ENCODE data around the gene TPPP.
"Not testable (repeated sequence)": the region's sequence is repeated elsewhere in the genome, so short reads cannot be mapped to it uniquely, and the experiment has no call there.

The TPPP gene

DNA sequence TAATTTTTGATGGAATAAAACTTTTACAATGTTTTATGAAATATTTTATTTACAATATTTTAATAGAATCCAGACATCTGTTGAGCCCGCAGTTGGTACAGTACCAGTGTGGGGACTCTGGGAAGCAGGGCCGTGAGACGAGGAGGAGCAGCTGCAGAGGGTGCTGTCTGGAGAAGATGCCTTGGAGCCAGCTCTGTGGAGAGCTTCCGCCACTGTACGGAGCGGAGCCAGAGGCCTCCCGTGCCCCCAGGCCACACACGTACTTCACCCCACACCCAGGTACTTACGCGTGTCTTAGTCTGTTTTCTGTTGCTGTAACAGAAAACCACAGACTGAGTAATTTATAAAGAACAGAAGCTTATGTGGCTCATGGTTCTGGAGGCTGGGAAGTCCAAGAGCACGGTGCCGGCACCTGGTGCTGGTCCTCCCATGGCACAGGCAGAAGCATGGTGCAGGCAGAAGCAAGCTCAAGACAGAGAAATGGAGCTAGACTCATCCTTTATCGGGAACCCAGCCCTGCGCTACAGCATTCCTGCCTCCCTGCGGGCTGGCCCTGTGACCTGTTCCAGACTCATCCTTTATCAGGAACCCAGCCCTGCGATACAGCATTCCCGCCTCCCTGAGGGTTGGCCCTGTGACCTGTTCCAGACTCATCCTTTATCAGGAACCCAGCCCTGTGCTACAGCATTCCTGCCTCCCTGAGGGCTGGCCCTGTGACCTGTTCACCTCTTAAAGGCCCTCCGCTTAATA is 57.7 kb downstream of the TPPP start:
- no peaks in the 10 kb centered on the region for H3K9me3 ChIP-seq (ENCODE audit: control insufficient read depth, insufficient read depth, low read length)
- no peaks in the 10 kb centered on the region for H3K27me3 ChIP-seq (ENCODE audit: control insufficient read depth, insufficient read depth, low read length)
- H3K36me3 ChIP-seq (ENCODE audit: control insufficient read depth, insufficient read depth, low read length), result peaks cover 38% of the 10 kb centered on the region
- DNase-seq (ENCODE audit: low read depth, low spot score), result no peak
- H3K27ac ChIP-seq (ENCODE audit: low read length), result no peak overlapping the region
- no CpG with 5 or more reads among the region's 18 CpGs for WGBS (ENCODE audit: insufficient coverage, insufficient read length)
- H3K4me3 ChIP-seq (ENCODE audit: low read length), result no peak overlapping the region
- no peaks in the 10 kb centered on the region for H3K4me1 ChIP-seq (ENCODE audit: control insufficient read depth, insufficient read depth, low read length)

DNA sequence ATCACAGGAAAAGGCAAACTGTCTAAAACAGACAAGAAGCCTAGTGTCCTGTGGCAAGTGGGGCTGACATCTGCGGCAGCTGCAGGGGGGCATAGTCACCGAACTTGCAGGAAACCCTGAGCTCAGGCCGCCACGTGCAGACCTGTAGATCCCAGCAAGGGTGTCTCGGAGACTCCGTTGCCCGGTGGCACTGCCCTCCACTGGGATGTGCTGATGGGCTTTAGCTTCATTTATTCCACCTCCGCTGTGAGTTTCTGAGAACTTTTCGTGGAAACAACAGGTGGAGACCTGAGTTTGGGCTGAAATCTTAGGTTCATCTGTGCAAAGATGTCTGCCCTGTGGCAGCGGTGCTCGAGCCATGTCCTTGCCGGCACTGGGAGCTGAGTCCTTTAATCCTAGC is 59.0 kb downstream of the TPPP start:
- Histone ChIP-seq H3K9me3 (ENCODE audit: control insufficient read depth, insufficient read depth, low read length) (no peaks in the 10 kb centered on the region), H3K4me1 (ENCODE audit: control insufficient read depth, insufficient read depth, low read length) (no peaks in the 10 kb centered on the region), H3K36me3 (ENCODE audit: control insufficient read depth, insufficient read depth, low read length) (peaks cover 35% of the 10 kb centered on the region), H3K27ac (ENCODE audit: low read length) (no peak overlapping the region), H3K4me3 (ENCODE audit: low read length) (no peak overlapping the region), H3K27me3 (ENCODE audit: control insufficient read depth, insufficient read depth, low read length) (no peaks in the 10 kb centered on the region)
- DNase-seq (ENCODE audit: low read depth, low spot score), result no peak
- WGBS (ENCODE audit: insufficient coverage, insufficient read length), result no CpG with 5 or more reads among the region's 12 CpGs

DNA sequence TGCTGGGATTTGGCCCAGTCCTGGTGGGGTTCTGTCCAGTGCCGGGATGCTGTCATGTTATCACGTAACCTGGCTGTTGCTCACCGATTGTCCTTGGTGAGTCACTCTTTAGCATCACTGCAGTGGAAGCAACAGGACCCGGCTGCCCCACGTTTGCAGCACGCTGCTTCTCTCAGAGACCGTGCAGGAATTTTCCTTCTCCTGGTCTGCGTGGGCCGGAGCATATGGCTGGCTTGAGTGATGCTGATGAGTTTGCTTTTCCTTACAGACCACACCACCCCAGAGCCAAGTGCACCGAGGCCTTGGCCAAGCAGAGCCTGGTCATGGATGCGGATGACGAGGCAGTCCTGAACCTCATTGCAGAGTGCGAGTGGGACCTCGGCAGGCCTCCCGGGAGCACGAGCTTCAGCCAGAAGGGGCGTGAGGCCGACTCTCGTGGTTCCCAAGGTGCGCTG is 59.6 kb downstream of the TPPP start:
- Histone ChIP-seq H3K4me1 (ENCODE audit: control insufficient read depth, insufficient read depth, low read length) (no peaks in the 10 kb centered on the region), H3K27me3 (ENCODE audit: control insufficient read depth, insufficient read depth, low read length) (no peaks in the 10 kb centered on the region), H3K4me3 (ENCODE audit: low read length) (no peak overlapping the region), H3K27ac (ENCODE audit: low read length) (no peak overlapping the region), H3K9me3 (ENCODE audit: control insufficient read depth, insufficient read depth, low read length) (no peaks in the 10 kb centered on the region), H3K36me3 (ENCODE audit: control insufficient read depth, insufficient read depth, low read length) (peaks cover 30% of the 10 kb centered on the region)
- no CpG with 5 or more reads among the region's 20 CpGs for WGBS (ENCODE audit: insufficient coverage, insufficient read length)
- no peak for DNase-seq (ENCODE audit: low read depth, low spot score)

- H3K9me3 ChIP-seq (ENCODE audit: control insufficient read depth, insufficient read depth, low read length); H3K27ac ChIP-seq (ENCODE audit: low read length); H3K27me3 ChIP-seq (ENCODE audit: control insufficient read depth, insufficient read depth, low read length); DNase-seq (ENCODE audit: low read depth, low spot score); H3K4me3 ChIP-seq (ENCODE audit: low read length); H3K4me1 ChIP-seq (ENCODE audit: control insufficient read depth, insufficient read depth, low read length): not testable (repeated sequence)
- WGBS (ENCODE audit: insufficient coverage, insufficient read length), result no CpG with 5 or more reads among the region's 21 CpGs
- peaks cover 11% of the 10 kb centered on the region for H3K36me3 ChIP-seq (ENCODE audit: control insufficient read depth, insufficient read depth, low read length)
Measured at GRCh38 chr5:628351-629205, 64.6 kb downstream of the TPPP start.

DNA sequence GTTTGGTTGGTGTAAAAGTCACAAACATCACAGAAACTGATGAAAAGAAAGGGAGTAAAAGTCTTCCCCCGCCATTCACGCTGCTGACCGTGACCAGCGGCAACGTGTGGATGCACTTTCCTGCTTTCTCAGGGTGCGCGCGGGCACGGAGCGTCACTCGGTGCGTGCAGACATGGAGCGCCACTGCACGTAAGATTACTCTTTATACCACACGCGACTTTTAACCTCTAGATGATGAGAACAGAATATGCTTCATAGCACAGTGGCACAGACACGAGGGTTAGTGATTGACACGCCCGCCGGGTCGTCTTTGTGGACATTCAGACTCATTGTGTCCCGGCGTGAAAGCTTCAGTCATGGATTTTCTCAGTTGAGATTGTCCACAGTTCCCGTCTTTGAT is 65.3 kb downstream of the TPPP start:
- Histone ChIP-seq H3K4me1 (ENCODE audit: control insufficient read depth, insufficient read depth, low read length) (no peaks in the 10 kb centered on the region), H3K27ac (ENCODE audit: low read length) (no peak overlapping the region), H3K36me3 (ENCODE audit: control insufficient read depth, insufficient read depth, low read length) (peaks cover 11% of the 10 kb centered on the region), H3K4me3 (ENCODE audit: low read length) (no peak overlapping the region), H3K27me3 (ENCODE audit: control insufficient read depth, insufficient read depth, low read length) (no peaks in the 10 kb centered on the region), H3K9me3 (ENCODE audit: control insufficient read depth, insufficient read depth, low read length) (no peaks in the 10 kb centered on the region)
- WGBS (ENCODE audit: insufficient coverage, insufficient read length), result no CpG with 5 or more reads among the region's 24 CpGs
- no peak for DNase-seq (ENCODE audit: low read depth, low spot score)

DNA sequence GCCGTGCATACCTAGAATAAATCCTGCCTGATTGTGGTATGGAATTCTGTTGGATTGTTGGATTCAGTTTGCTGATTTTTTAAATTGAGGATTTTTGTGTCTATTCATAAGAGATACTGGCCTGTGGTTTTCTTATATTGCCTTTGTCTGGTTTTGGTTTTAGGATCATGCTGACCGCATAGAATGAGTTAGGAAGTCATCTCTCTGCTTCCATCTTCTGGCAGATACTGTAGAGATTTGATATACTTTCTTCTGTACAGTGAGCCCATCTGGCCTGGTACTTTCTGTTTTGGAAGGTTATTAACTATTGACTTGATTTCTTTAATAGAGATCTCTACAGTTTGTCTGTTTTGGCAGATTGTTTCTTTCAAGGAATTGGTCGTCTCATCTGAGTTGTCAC is 66.3 kb downstream of the TPPP start:
- Histone ChIP-seq H3K27me3 (ENCODE audit: control insufficient read depth, insufficient read depth, low read length) (no peaks in the 10 kb centered on the region), H3K9me3 (ENCODE audit: control insufficient read depth, insufficient read depth, low read length) (no peaks in the 10 kb centered on the region), H3K4me1 (ENCODE audit: control insufficient read depth, insufficient read depth, low read length) (no peaks in the 10 kb centered on the region), H3K4me3 (ENCODE audit: low read length) (no peak overlapping the region), H3K36me3 (ENCODE audit: control insufficient read depth, insufficient read depth, low read length) (peaks cover 15% of the 10 kb centered on the region), H3K27ac (ENCODE audit: low read length) (no peak overlapping the region)
- no peak for DNase-seq (ENCODE audit: low read depth, low spot score)
- WGBS (ENCODE audit: insufficient coverage, insufficient read length), result no CpG with 5 or more reads among the region's 3 CpGs

GRCh38 chr5:625516-625915 is 67.6 kb downstream of the TPPP start:
- no CpG with 5 or more reads among the region's 16 CpGs for WGBS (ENCODE audit: insufficient coverage, insufficient read length)
- Histone ChIP-seq H3K4me3 (ENCODE audit: low read length) (no peak overlapping the region), H3K4me1 (ENCODE audit: control insufficient read depth, insufficient read depth, low read length) (no peaks in the 10 kb centered on the region), H3K9me3 (ENCODE audit: control insufficient read depth, insufficient read depth, low read length) (no peaks in the 10 kb centered on the region), H3K27me3 (ENCODE audit: control insufficient read depth, insufficient read depth, low read length) (no peaks in the 10 kb centered on the region), H3K27ac (ENCODE audit: low read length) (no peak overlapping the region), H3K36me3 (ENCODE audit: control insufficient read depth, insufficient read depth, low read length) (peaks cover 19% of the 10 kb centered on the region)
- DNase-seq (ENCODE audit: low read depth, low spot score), result no peak

GRCh38 chr5:624951-625230 is 68.3 kb downstream of the TPPP start:
- no CpG with 5 or more reads among the region's 13 CpGs for WGBS (ENCODE audit: insufficient coverage, insufficient read length)
- DNase-seq (ENCODE audit: low read depth, low spot score), result no peak
- no peaks in the 10 kb centered on the region for H3K9me3 ChIP-seq (ENCODE audit: control insufficient read depth, insufficient read depth, low read length)
- H3K36me3 ChIP-seq (ENCODE audit: control insufficient read depth, insufficient read depth, low read length), result peaks cover 25% of the 10 kb centered on the region
- no peaks in the 10 kb centered on the region for H3K4me1 ChIP-seq (ENCODE audit: control insufficient read depth, insufficient read depth, low read length)
- no peak overlapping the region for H3K4me3 ChIP-seq (ENCODE audit: low read length)
- H3K27ac ChIP-seq (ENCODE audit: low read length), result no peak overlapping the region
- no peaks in the 10 kb centered on the region for H3K27me3 ChIP-seq (ENCODE audit: control insufficient read depth, insufficient read depth, low read length)

DNA sequence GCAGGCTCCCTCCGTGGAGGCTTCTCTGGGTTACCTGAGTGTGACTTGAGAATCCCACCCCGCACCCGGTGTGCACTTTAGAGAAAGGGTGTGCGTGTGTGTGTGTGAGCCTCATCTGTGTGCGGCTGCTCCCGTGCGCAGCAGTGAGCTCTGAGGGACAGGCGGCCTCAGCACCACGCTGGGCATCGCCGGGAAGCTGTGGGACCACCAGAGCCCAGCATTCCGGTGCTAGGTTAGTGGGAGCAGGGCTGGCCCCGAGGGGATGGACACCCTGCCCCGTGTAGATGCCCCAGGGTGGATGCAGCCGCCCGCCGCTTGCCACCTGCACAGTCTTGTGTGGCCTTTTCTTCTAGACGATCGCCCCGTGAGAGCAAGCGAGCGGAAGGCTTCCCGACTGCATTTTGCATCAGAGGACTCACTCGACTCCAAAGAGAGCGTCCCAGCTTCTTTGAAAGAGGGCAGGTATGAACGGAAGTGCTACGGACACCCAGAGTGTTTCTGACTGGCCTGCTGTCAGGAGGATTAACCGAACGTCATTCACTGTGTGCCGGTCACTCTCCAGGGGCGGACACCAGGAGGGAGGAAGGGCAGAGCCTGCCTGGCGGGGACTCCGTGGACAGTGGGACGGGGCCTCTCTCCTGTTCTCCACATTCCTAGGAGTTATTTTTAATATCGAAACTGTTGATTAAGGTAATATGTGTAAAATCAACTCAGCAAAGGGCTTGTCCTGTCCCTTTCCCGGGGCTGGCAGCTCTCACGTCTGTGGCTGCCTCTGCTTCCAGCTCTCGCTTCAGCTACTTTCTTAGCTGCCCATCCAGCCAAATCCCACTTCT is 68.8 kb downstream of the TPPP start:
- H3K4me3 ChIP-seq (ENCODE audit: low read length), result no peak overlapping the region
- H3K27me3 ChIP-seq (ENCODE audit: control insufficient read depth, insufficient read depth, low read length), result no peaks in the 10 kb centered on the region
- no peaks in the 10 kb centered on the region for H3K4me1 ChIP-seq (ENCODE audit: control insufficient read depth, insufficient read depth, low read length)
- H3K27ac ChIP-seq (ENCODE audit: low read length), result no peak overlapping the region
- WGBS (ENCODE audit: insufficient coverage, insufficient read length), result no CpG with 5 or more reads among the region's 38 CpGs
- peaks cover 29% of the 10 kb centered on the region for H3K36me3 ChIP-seq (ENCODE audit: control insufficient read depth, insufficient read depth, low read length)
- no peak for DNase-seq (ENCODE audit: low read depth, low spot score)
- no peaks in the 10 kb centered on the region for H3K9me3 ChIP-seq (ENCODE audit: control insufficient read depth, insufficient read depth, low read length)

DNA sequence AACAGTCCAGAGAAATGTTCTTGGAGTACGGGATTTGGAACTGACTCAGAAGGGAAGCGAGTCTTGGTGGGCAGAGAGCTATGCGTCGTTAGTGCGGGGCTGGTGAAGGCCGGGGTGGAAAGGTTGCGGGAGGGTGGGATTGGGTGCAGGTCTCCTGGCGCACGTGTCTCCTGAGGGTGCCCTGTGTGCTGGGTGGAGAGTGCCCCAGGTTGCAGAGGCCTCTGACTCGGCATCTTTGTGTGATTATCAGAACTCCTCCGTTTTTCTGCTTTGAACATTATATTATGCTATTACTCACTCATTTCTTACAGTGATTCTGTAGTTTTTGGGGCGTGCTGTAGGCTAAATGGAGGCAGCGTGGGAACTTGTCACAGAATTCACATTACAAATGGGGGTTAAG is 69.6 kb downstream of the TPPP start:
- H3K27me3 ChIP-seq (ENCODE audit: control insufficient read depth, insufficient read depth, low read length), result no peaks in the 10 kb centered on the region
- H3K9me3 ChIP-seq (ENCODE audit: control insufficient read depth, insufficient read depth, low read length), result no peaks in the 10 kb centered on the region
- peaks cover 31% of the 10 kb centered on the region for H3K36me3 ChIP-seq (ENCODE audit: control insufficient read depth, insufficient read depth, low read length)
- no peak for DNase-seq (ENCODE audit: low read depth, low spot score)
- no peak overlapping the region for H3K27ac ChIP-seq (ENCODE audit: low read length)
- no peak overlapping the region for H3K4me3 ChIP-seq (ENCODE audit: low read length)
- no CpG with 5 or more reads among the region's 13 CpGs for WGBS (ENCODE audit: insufficient coverage, insufficient read length)
- H3K4me1 ChIP-seq (ENCODE audit: control insufficient read depth, insufficient read depth, low read length), result no peaks in the 10 kb centered on the region
